Measurements from ENCODE around the gene PSD2. TPM values are rescaled to one million over a fixed set of nuclear protein-coding genes. Genes with fewer than 3 reads are reported as not detected.

PSD2 gene
- polyA plus RNA-seq, 4 donors, result 1.6 to 2.4 (median 2.1) TPM

DNA sequence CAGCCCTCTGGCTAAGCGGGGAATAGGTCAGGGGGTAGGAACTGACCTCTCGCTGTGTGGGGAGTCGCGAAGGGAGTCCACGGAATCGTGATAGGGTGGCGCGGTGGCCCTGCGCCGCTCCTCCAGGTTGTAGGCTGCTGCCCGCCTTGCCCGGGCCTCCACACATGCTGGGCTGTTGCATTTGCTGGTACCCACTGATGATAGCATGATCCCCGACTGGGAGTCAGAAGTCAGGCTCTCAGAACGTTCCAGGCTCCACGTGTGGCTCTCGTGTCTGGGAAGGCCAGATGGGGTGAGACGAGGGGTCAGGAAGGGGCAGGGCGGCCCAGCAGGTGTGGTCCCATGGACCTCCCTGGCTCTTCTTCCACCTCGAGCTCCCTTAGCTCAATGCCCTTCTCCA lies 56.0 kb downstream of the PSD2 start:
- no peak for DNase-seq (ENCODE audit: low read depth in 4 of 4, low spot score in 3 of 4)

- no peak for DNase-seq (ENCODE audit: low read depth in 4 of 4, low spot score in 3 of 4)
Observed at GRCh38 chr5:139852696-139853095, 57.1 kb downstream of the PSD2 start.

- no peak for DNase-seq (ENCODE audit: low read depth in 4 of 4, low spot score in 3 of 4)
Observed at GRCh38 chr5:139854029-139854605, 58.5 kb downstream of the PSD2 start.

DNA sequence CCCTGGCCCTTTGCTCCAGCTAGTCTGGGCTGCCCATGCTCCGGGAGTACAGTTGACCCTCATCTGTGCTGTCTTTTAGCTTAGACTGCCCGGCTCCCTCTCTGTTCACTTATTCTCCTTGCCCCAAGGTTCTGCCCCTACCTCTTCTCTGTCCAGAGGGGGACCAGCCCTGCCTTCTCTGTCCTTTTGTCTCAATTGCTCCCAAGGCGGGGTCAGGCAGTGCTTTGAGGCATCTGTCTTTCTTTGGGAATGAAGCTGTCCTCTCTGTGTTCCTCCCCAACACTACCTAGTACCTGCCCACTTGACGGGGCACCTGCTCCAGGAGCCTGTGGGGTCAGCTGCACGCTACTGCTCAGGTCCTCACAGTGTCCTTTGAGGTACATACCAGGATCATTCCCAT lies 59.3 kb downstream of the PSD2 start:
- no peak for DNase-seq (ENCODE audit: low read depth in 4 of 4, low spot score in 3 of 4)

DNA sequence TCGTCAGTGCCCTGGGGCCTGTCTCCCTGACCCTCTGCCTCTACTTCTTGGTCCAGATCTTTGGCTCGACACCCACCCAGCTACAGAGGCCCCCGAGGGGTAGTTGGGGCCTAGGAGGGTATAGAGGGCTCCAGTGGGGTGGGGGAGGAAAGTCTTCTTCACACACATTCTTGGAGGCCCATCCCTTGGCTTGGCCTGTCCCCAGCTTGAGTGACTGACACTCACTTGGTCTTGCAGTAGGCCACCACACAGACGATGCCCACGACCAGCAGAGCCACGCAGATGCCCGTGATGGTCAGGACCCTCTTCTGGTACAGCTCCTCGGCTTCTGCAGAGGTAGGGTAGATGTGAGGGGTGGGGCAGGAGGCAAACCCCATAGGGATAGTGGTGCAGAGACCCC lies 59.8 kb downstream of the PSD2 start:
- DNase-seq (ENCODE audit: low read depth in 4 of 4, low spot score in 3 of 4), result no peak

DNA sequence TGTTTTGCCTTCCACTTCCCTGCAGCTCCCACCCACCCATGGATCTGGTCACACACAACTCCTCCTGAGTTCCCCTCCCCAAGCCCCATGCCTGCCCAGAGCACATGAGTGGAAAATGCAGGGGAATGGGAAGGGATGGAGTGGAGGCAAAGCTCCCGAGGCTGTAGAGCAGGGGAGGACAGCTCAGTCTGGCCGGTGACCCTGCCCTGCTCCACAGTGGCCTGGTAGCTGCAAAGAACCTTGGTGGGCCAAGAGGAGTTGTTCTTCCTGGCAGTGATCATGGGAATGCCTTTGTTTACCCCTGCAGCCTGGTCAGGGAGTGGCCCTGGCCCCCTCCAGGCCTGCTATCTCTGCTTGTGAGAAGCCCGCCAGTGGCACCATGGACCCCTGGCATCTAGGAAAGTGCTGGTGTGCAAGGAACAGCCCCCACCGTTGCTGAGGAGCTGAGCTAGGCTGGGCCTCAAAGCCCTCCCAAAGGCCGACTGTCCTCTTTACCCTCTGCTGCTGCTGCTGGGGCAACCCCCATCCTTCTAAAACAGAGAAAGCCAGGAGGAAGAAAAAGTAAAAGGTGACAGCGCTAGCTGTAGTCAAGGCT lies 60.4 kb downstream of the PSD2 start:
- no peak for DNase-seq (ENCODE audit: low read depth in 4 of 4, low spot score in 3 of 4)

- no peak for DNase-seq (ENCODE audit: low read depth in 4 of 4, low spot score in 3 of 4)
Observed at GRCh38 chr5:139856714-139857113, 61.1 kb downstream of the PSD2 start.

- no peak for DNase-seq (ENCODE audit: low read depth in 4 of 4, low spot score in 3 of 4)
Observed at GRCh38 chr5:139859013-139859412, 63.4 kb downstream of the PSD2 start.

DNA sequence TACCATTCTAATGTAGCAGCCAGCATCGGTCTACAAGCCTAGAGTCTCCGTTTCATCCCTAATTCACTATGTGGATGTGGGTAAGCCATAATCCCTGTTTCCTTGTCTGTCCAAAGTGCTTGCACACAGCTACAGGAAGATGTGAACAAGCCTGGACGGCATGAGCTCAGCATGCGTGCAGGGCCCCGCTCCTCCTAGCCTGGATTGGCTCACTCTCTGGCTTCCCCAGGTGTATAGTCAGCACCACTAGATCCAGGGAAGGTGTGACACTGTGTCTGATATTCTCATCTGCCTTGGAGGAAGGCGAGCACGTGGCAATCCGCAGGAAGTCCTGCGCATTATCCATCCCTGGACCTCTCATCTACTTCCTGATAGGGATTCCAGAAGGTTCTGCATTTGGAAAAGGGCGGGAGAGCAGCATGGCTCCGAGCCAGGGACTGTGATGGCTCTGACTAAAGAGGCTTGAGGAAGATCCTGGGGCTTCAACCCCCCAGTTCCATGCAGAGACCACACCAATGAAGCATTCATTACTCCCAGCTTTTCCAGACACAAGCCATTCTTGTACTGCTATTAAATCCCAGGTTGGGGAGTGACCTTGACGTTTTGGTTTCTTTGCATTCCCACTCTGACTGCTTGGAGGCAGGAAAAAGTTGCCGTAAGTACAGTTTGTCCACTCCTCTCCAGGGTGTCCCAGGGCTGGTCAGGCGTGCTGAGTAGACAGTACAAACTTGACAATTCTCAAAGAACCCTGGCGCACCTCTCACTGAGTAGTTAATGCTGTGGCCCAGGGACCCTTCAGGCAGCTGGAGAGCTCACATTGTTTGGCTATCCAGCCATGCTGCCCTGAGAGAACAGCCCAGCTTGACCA lies 65.6 kb downstream of the PSD2 start:
- DNase-seq (ENCODE audit: low read depth in 4 of 4, low spot score in 3 of 4), result no peak

- no peak for DNase-seq (ENCODE audit: low read depth in 4 of 4, low spot score in 3 of 4)
Observed at GRCh38 chr5:139861889-139862207, 66.2 kb downstream of the PSD2 start.

DNA sequence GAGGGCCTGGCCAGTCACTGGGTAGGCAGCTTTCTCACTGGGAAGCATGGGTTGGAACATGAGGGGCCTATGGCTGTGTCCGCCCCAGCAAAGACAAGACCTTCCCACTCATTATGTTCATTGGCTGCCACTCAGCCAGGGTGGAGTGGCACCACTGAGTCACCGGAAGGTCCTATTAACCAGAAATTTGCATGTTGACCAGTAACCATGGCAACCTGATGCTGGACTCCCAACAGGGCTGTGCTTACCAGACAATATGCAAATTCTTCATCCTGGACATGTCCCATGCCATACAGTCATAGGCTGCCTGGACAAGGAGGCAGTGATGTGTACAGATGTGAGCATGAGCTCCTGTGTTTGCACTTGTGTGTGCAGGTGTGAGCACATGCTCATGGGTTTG lies 66.7 kb downstream of the PSD2 start:
- no peak for DNase-seq (ENCODE audit: low read depth in 4 of 4, low spot score in 3 of 4)

GRCh38 chr5:139862803-139863202 lies 67.2 kb downstream of the PSD2 start:
- no peak for DNase-seq (ENCODE audit: low read depth in 4 of 4, low spot score in 3 of 4)

GRCh38 chr5:139863361-139863760 lies 67.8 kb downstream of the PSD2 start:
- DNase-seq (ENCODE audit: low read depth in 4 of 4, low spot score in 3 of 4), result no peak

- peak in 3 of 4 donors; percentile 48 to 56 (median 56) for DNase-seq (ENCODE audit: low read depth in 4 of 4, low spot score in 3 of 4)
Observed at GRCh38 chr5:139863855-139864558, 68.4 kb downstream of the PSD2 start.

GRCh38 chr5:139864716-139865483 lies 69.3 kb downstream of the PSD2 start:
- no peak for DNase-seq (ENCODE audit: low read depth in 4 of 4, low spot score in 3 of 4)

- DNase-seq (ENCODE audit: low read depth in 4 of 4, low spot score in 3 of 4), result no peak
Observed at GRCh38 chr5:139867109-139867508, 71.5 kb downstream of the PSD2 start.

DNA sequence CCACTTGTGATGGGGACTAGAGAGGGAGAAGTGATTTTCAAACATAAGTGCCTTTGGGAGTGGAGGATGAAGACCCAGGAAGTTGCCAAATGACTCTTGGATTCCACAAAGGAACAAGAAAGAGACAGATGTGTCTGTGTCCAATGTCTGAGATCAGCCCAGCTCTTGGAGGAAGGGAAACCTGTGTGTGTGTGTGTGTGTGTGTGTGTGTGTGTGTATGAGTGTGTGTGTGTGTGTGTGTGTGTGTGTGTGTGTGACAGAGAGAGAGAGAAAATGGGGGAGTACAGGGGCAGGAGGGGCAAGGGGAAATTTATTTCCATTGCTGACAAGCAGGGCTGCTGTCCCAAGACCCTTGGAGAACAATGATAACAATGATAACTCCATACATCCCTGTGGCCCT lies 72.0 kb downstream of the PSD2 start:
- DNase-seq (ENCODE audit: low read depth in 4 of 4, low spot score in 3 of 4), result no peak

GRCh38 chr5:139869042-139869790 lies 73.6 kb downstream of the PSD2 start:
- no peak for DNase-seq (ENCODE audit: low read depth in 4 of 4, low spot score in 3 of 4)

DNA sequence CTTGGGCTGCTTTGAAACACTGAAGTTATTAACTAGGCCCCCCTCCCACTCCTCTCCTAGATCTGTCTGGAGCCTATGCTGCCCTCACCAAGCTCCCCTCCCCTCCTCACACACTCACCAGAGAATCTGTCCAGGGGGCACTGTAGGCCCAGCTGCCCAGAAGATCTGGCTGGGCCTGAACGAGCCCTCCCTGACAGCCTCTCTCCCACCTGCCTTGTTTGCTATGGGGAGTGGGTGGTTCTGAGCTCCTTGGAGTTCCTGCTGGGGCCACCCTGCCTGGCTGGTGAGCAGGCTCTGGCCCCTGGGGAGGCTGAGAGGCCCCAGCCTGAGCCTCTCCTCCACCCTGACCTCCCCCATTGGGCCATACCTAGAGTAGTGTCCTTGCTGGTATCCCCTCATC lies 75.1 kb downstream of the PSD2 start:
- DNase-seq (ENCODE audit: low read depth in 4 of 4, low spot score in 3 of 4), result no peak

GRCh38 chr5:139871614-139872013 lies 76.0 kb downstream of the PSD2 start:
- no peak for DNase-seq (ENCODE audit: low read depth in 4 of 4, low spot score in 3 of 4)
